SKM-1 (cell line): ENCODE data around the gene MAD1L1.
"Not testable (repeated sequence)": the region's sequence is repeated elsewhere in the genome, so short reads cannot be mapped to it uniquely, and the experiment has no call there.

ENCODE experiments used
- DNase-seq: peaks from one replicate; lab custom pipeline; 2025; ENCODE audit not compliant: unreplicated experiment; lab: John Stamatoyannopoulos, UW

Gene MAD1L1

GRCh38 chr7:1935176-1936005 is 297.4 kb downstream of the MAD1L1 start:
- DNase-seq: no peak

- no peak for DNase-seq
These were observed 298.0 kb downstream of the MAD1L1 start for GRCh38 chr7:1934756-1935155.

- DNase-seq: no peak
These were observed 298.7 kb downstream of the MAD1L1 start for GRCh38 chr7:1934017-1934416.

GRCh38 chr7:1933066-1933750 is 299.5 kb downstream of the MAD1L1 start:
- no peak for DNase-seq

GRCh38 chr7:1931951-1932270 is 300.8 kb downstream of the MAD1L1 start:
- no peak for DNase-seq

- DNase-seq: no peak
These were observed 301.3 kb downstream of the MAD1L1 start for GRCh38 chr7:1931256-1931950.

- DNase-seq: no peak
These were observed 302.2 kb downstream of the MAD1L1 start for GRCh38 chr7:1930381-1931065.

- not testable (repeated sequence) for DNase-seq
These were observed 303.3 kb downstream of the MAD1L1 start for GRCh38 chr7:1929349-1929925.

GRCh38 chr7:1928645-1929348 is 303.9 kb downstream of the MAD1L1 start:
- no peak for DNase-seq

GRCh38 chr7:1927937-1928644 is 304.7 kb downstream of the MAD1L1 start:
- DNase-seq: no peak

- DNase-seq: no peak
These were observed 305.8 kb downstream of the MAD1L1 start for GRCh38 chr7:1926908-1927306.

- DNase-seq: no peak
These were observed 306.5 kb downstream of the MAD1L1 start for GRCh38 chr7:1925973-1926907.

- no peak for DNase-seq
These were observed 307.4 kb downstream of the MAD1L1 start for GRCh38 chr7:1925349-1925748.

- DNase-seq: peak; percentile 9
These were observed 308.4 kb downstream of the MAD1L1 start for GRCh38 chr7:1924258-1924817.

- DNase-seq: no peak
These were observed 309.1 kb downstream of the MAD1L1 start for GRCh38 chr7:1923409-1924257.

GRCh38 chr7:1922870-1923236 is 309.9 kb downstream of the MAD1L1 start:
- no peak for DNase-seq

- DNase-seq: no peak
These were observed 310.5 kb downstream of the MAD1L1 start for GRCh38 chr7:1922071-1922869.
